Ishikawa (cell line): ENCODE measurements around the gene RPTOR.

Experiments used
- CEBPB ChIP-seq: IDR thresholded peaks from 2 replicates; pipeline ENCODE4 v1.6.1; 2012
- EGR1 ChIP-seq: IDR thresholded peaks from 2 replicates; pipeline ENCODE4 v1.6.1; 2012
- EP300 ChIP-seq: IDR thresholded peaks from 2 replicates; pipeline ENCODE4 v1.6.1; 2012; ENCODE audit warnings: borderline replicate concordance
- FOXM1 ChIP-seq: IDR thresholded peaks from 2 replicates; pipeline ENCODE4 v1.6.1; 2012; ENCODE audit warnings: low read depth, borderline replicate concordance
- NFIC ChIP-seq: IDR thresholded peaks from 2 replicates; pipeline ENCODE4 v1.6.1; 2012
- TAF1 ChIP-seq: IDR thresholded peaks from 2 replicates; pipeline ENCODE4 v1.6.1; 2012; ENCODE audit warnings: low read depth, mild to moderate bottlenecking
- TCF12 ChIP-seq: IDR thresholded peaks from 2 replicates; pipeline ENCODE4 v1.6.1; 2012; ENCODE audit warnings: low read depth
- TEAD4 ChIP-seq: IDR thresholded peaks from 2 replicates; pipeline ENCODE4 v1.6.1; 2012
- TF ChIP-seq, protein P1 (sequence below): IDR thresholded peaks from 2 replicates; pipeline ENCODE4 v1.6.1; 2012
- TF ChIP-seq, protein P2 (sequence below): IDR thresholded peaks from 2 replicates; pipeline ENCODE4 v1.6.1; 2012; ENCODE audit warnings: low read depth, mild to moderate bottlenecking
- TF ChIP-seq, protein P3 (sequence below): IDR thresholded peaks from 2 replicates; pipeline ENCODE4 v1.6.1; 2012

DNA sequence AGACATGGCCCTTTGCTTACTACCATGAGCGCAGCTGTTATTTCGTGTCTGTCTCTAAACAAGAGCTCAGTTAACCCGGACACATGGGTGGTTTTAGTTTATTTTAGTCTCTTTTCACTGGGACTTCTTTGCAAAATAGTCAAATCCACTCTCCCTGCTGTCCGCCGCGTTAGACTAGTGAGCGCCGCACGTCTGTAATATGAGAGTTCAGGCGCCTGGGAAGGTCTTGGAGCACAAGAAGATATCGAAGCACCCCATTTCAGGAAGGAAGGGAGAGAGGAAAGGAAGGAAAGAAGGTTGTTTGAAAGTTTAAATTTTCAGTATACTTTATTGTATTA, 336.0 kb downstream of the RPTOR start:
- no peak for TF ChIP-seq EP300
- TF ChIP-seq, protein P1, sequence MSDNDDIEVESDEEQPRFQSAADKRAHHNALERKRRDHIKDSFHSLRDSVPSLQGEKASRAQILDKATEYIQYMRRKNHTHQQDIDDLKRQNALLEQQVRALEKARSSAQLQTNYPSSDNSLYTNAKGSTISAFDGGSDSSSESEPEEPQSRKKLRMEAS: no peak
- TF ChIP-seq, protein P2, sequence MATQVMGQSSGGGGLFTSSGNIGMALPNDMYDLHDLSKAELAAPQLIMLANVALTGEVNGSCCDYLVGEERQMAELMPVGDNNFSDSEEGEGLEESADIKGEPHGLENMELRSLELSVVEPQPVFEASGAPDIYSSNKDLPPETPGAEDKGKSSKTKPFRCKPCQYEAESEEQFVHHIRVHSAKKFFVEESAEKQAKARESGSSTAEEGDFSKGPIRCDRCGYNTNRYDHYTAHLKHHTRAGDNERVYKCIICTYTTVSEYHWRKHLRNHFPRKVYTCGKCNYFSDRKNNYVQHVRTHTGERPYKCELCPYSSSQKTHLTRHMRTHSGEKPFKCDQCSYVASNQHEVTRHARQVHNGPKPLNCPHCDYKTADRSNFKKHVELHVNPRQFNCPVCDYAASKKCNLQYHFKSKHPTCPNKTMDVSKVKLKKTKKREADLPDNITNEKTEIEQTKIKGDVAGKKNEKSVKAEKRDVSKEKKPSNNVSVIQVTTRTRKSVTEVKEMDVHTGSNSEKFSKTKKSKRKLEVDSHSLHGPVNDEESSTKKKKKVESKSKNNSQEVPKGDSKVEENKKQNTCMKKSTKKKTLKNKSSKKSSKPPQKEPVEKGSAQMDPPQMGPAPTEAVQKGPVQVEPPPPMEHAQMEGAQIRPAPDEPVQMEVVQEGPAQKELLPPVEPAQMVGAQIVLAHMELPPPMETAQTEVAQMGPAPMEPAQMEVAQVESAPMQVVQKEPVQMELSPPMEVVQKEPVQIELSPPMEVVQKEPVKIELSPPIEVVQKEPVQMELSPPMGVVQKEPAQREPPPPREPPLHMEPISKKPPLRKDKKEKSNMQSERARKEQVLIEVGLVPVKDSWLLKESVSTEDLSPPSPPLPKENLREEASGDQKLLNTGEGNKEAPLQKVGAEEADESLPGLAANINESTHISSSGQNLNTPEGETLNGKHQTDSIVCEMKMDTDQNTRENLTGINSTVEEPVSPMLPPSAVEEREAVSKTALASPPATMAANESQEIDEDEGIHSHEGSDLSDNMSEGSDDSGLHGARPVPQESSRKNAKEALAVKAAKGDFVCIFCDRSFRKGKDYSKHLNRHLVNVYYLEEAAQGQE: no peak
- TF ChIP-seq TEAD4: no peak
- no peak for TF ChIP-seq EGR1
- TF ChIP-seq, protein P3, sequence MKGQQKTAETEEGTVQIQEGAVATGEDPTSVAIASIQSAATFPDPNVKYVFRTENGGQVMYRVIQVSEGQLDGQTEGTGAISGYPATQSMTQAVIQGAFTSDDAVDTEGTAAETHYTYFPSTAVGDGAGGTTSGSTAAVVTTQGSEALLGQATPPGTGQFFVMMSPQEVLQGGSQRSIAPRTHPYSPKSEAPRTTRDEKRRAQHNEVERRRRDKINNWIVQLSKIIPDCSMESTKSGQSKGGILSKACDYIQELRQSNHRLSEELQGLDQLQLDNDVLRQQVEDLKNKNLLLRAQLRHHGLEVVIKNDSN: no peak
- no peak for TF ChIP-seq CEBPB
- no peak for TF ChIP-seq NFIC
- TF ChIP-seq TAF1: no peak
- no peak for TF ChIP-seq TCF12
- TF ChIP-seq FOXM1: no peak
